ENCODE results near the gene CRHR1. TPM values are rescaled to one million over a fixed set of nuclear protein-coding genes. Genes with fewer than 3 reads are reported as not detected.

Gene CRHR1
- polyA plus RNA-seq, 1 of the 3 experiments (the other 2 are of a cell fraction): 0.13 TPM

DNA sequence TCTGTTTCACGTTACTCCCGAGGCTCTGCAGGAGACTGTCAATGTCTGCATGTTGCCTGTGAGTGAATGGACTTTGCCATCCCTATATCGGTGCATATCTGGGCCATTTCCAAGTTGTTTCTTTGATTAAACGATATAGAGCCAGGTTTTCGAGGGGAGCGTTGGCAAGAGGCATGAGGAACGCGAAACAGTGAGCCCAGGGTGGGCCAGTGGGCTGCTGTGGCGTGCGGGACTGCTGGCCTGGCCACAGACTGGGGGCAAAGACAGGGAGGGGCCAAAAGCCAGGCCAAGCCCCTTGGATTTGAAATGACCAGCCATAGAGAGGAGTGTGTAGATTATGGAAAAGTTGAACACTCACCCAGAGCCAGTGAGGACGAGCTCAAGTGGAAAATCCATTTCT is 3.5 kb downstream of the CRHR1 start:
- TF ChIP-seq GATA2 (CRISPR knock-in tag; IDR thresholded peaks at IDR 0.05): peak; percentile 30; the same call in 1 of the 2 replicates
- TF ChIP-seq, protein P1, sequence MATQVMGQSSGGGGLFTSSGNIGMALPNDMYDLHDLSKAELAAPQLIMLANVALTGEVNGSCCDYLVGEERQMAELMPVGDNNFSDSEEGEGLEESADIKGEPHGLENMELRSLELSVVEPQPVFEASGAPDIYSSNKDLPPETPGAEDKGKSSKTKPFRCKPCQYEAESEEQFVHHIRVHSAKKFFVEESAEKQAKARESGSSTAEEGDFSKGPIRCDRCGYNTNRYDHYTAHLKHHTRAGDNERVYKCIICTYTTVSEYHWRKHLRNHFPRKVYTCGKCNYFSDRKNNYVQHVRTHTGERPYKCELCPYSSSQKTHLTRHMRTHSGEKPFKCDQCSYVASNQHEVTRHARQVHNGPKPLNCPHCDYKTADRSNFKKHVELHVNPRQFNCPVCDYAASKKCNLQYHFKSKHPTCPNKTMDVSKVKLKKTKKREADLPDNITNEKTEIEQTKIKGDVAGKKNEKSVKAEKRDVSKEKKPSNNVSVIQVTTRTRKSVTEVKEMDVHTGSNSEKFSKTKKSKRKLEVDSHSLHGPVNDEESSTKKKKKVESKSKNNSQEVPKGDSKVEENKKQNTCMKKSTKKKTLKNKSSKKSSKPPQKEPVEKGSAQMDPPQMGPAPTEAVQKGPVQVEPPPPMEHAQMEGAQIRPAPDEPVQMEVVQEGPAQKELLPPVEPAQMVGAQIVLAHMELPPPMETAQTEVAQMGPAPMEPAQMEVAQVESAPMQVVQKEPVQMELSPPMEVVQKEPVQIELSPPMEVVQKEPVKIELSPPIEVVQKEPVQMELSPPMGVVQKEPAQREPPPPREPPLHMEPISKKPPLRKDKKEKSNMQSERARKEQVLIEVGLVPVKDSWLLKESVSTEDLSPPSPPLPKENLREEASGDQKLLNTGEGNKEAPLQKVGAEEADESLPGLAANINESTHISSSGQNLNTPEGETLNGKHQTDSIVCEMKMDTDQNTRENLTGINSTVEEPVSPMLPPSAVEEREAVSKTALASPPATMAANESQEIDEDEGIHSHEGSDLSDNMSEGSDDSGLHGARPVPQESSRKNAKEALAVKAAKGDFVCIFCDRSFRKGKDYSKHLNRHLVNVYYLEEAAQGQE (IDR thresholded peaks at IDR 0.05; ENCODE audit: low read depth, low read length): no peak
- Histone ChIP-seq H3K27me3 (ENCODE audit: insufficient read depth) (peaks cover 74% of the 10 kb centered on the region), H3K9me3 (no peaks in the 10 kb centered on the region), H3K4me3 (ENCODE audit: low read depth in 2 of 2, low read length in 1 of 2) (no peak overlapping the region), H3K79me2 (ENCODE audit: insufficient read depth) (no peaks in the 10 kb centered on the region), H3F3A (replicated peaks; ENCODE audit: insufficient read depth) (peaks cover 3% of the 10 kb centered on the region), H4K20me1 (ENCODE audit: insufficient read depth) (peaks cover 3% of the 10 kb centered on the region; the same call in 1 of the 2 replicates), H3K4me2 (no peak overlapping the region), H2AFZ (ENCODE audit: low read depth) (no peak overlapping the region), H3K9ac (no peak overlapping the region), H3K4me1 (ENCODE audit: control insufficient read depth in 1 of 2, insufficient read depth in 2 of 2, low read depth in 1 of 2, low read length in 1 of 2) (peaks cover 4 to 24% of the 10 kb centered on the region in 2 experiments; a peak in 1 of 4 replicates), H3K27ac (ENCODE audit: low read depth in 2 of 2, low read length in 1 of 2) (no peak overlapping the region), H3K36me3 (replicated peaks in 1 of 2; ENCODE audit: control insufficient read depth in 1 of 2, insufficient read depth in 2 of 2, low read length in 1 of 2) (no peaks in the 10 kb centered on the region), H3K9me2 (no peaks in the 10 kb centered on the region)
- DNase-seq: peak; percentile 59
- 46% methylated on average over 11 of the region's 11 CpGs for WGBS (ENCODE audit: low lambda C conversion rate)
- ChIA-PET POLR2A (no interaction called here), CTCF (interaction anchor here (0.7 to 4.3 kb wide), 7 partner anchors 9 to 148 kb away, joined by 3 to 34 read pairs (median 6); no protein-coding TSS in a partner anchor)

DNA sequence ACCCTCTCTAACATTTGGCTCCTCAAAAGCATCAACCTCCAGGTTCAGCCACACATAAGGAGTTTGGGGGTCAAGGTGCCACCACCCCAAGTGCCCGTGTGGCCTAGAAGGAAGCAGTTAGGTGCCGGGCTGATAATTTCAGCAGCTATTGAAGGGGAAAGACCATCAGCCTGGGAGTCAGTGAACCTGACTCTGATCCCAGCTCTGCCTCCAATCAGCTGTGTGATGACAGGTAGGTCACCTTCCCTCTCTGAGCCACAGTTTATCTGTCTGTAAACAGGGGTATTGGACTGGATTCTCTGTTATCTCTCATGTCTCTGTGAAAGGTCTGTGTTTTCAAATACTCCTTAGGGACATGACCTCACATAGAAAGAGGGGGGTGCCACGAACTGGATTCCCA is 3.9 kb downstream of the CRHR1 start:
- POLR2A ChIA-PET: no interaction called here

DNA sequence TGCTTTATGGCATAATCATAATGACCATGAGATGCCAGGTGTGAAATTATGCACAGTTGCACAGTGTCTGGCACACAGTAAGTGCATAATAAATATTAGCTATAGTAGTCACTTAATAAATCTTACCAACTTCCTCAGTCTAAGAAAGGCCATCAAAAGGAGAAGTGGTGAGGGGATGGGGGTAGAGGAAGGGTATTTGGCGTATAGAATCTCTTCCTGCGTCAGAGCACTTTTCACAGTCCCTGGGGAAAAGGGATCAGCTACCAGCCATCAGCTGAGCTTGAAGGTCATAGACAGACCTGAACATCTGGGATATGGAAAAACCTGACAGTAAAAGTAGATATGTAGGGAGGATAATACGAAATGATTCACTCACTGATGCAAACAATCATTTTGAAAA is 5.8 kb downstream of the CRHR1 start:
- no peak for DNase-seq
- peaks cover 56% of the 10 kb centered on the region for H3K27me3 ChIP-seq (ENCODE audit: insufficient read depth)
- H3F3A ChIP-seq (replicated peaks; ENCODE audit: insufficient read depth): no peaks in the 10 kb centered on the region
- no peak overlapping the region for H3K4me2 ChIP-seq
- no peaks in the 10 kb centered on the region for H3K9me3 ChIP-seq
- ChIA-PET POLR2A (no interaction called here), CTCF (interaction anchor here (0.8 to 4.3 kb wide), 4 partner anchors 8 to 42 kb away, joined by 3 to 34 read pairs (median 4); no protein-coding TSS in a partner anchor)
- H3K36me3 ChIP-seq (replicated peaks in 1 of 2; ENCODE audit: control insufficient read depth in 1 of 2, insufficient read depth in 2 of 2, low read length in 1 of 2): no peaks in the 10 kb centered on the region
- 64% methylated on average over 3 of the region's 3 CpGs for WGBS (ENCODE audit: low lambda C conversion rate)
- no peak overlapping the region for H3K27ac ChIP-seq (ENCODE audit: low read depth in 2 of 2, low read length in 1 of 2)
- peaks cover 0 to 12% of the 10 kb centered on the region in 2 experiments; a peak in 1 of 4 replicates for H3K4me1 ChIP-seq (ENCODE audit: control insufficient read depth in 1 of 2, insufficient read depth in 2 of 2, low read depth in 1 of 2, low read length in 1 of 2)
- no peaks in the 10 kb centered on the region for H3K79me2 ChIP-seq (ENCODE audit: insufficient read depth)
- H3K9ac ChIP-seq: no peak overlapping the region
- no peaks in the 10 kb centered on the region for H3K9me2 ChIP-seq
- H2AFZ ChIP-seq (ENCODE audit: low read depth): no peak overlapping the region
- H4K20me1 ChIP-seq (ENCODE audit: insufficient read depth): no peaks in the 10 kb centered on the region
- H3K4me3 ChIP-seq (ENCODE audit: low read depth in 2 of 2, low read length in 1 of 2): no peak overlapping the region
- TF ChIP-seq, protein P2, sequence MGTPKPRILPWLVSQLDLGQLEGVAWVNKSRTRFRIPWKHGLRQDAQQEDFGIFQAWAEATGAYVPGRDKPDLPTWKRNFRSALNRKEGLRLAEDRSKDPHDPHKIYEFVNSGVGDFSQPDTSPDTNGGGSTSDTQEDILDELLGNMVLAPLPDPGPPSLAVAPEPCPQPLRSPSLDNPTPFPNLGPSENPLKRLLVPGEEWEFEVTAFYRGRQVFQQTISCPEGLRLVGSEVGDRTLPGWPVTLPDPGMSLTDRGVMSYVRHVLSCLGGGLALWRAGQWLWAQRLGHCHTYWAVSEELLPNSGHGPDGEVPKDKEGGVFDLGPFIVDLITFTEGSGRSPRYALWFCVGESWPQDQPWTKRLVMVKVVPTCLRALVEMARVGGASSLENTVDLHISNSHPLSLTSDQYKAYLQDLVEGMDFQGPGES (IDR thresholded peaks at IDR 0.05; ENCODE audit: low read depth, low read length): no peak
- TF ChIP-seq, protein P3, sequence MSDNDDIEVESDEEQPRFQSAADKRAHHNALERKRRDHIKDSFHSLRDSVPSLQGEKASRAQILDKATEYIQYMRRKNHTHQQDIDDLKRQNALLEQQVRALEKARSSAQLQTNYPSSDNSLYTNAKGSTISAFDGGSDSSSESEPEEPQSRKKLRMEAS (IDR thresholded peaks at IDR 0.05; ENCODE audit: low read depth): no peak
- TF ChIP-seq, protein P4, sequence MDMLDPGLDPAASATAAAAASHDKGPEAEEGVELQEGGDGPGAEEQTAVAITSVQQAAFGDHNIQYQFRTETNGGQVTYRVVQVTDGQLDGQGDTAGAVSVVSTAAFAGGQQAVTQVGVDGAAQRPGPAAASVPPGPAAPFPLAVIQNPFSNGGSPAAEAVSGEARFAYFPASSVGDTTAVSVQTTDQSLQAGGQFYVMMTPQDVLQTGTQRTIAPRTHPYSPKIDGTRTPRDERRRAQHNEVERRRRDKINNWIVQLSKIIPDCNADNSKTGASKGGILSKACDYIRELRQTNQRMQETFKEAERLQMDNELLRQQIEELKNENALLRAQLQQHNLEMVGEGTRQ (IDR thresholded peaks at IDR 0.05; ENCODE audit: borderline replicate concordance, low read depth, low read length): no peak
- no peak for TF ChIP-seq RAD21 (IDR thresholded peaks at IDR 0.05; ENCODE audit: low read length)
- TF ChIP-seq FOXJ3 (CRISPR knock-in tag; IDR thresholded peaks at IDR 0.05): no peak
- TF ChIP-seq, protein P5, sequence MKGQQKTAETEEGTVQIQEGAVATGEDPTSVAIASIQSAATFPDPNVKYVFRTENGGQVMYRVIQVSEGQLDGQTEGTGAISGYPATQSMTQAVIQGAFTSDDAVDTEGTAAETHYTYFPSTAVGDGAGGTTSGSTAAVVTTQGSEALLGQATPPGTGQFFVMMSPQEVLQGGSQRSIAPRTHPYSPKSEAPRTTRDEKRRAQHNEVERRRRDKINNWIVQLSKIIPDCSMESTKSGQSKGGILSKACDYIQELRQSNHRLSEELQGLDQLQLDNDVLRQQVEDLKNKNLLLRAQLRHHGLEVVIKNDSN (IDR thresholded peaks at IDR 0.05; ENCODE audit: borderline replicate concordance, low read depth): no peak
- TF ChIP-seq ELF1 (IDR thresholded peaks at IDR 0.05): no peak
- no peak for TF ChIP-seq POLR2AphosphoS5 (IDR thresholded peaks at IDR 0.05; ENCODE audit: low read depth, low read length)
- TF ChIP-seq FOSL2 (IDR thresholded peaks at IDR 0.05; ENCODE audit: borderline replicate concordance, low read depth): no peak
- no peak for TF ChIP-seq NFIC (IDR thresholded peaks at IDR 0.05; ENCODE audit: borderline replicate concordance)
- no peak for TF ChIP-seq MEF2A (IDR thresholded peaks at IDR 0.05; ENCODE audit: borderline replicate concordance, low read depth)
- TF ChIP-seq MXI1 (IDR thresholded peaks at IDR 0.05; ENCODE audit: low read depth, low read length): no peak

More for the DNA sequence above, 3.9 kb downstream of the CRHR1 start:
- H3K27me3 ChIP-seq (ENCODE audit: insufficient read depth): peaks cover 71% of the 10 kb centered on the region
- 63% methylated on average over 3 of the region's 3 CpGs for WGBS (ENCODE audit: low lambda C conversion rate)
- no peak for DNase-seq
- no peaks in the 10 kb centered on the region for H3K36me3 ChIP-seq (replicated peaks in 1 of 2; ENCODE audit: control insufficient read depth in 1 of 2, insufficient read depth in 2 of 2, low read length in 1 of 2)
- H3K4me3 ChIP-seq (ENCODE audit: low read depth in 2 of 2, low read length in 1 of 2): no peak overlapping the region
- no peak overlapping the region for H3K9ac ChIP-seq
- no peaks in the 10 kb centered on the region for H3K9me3 ChIP-seq
- no peaks in the 10 kb centered on the region for H4K20me1 ChIP-seq (ENCODE audit: insufficient read depth)
- peaks cover 4 to 24% of the 10 kb centered on the region in 2 experiments; a peak in 1 of 4 replicates for H3K4me1 ChIP-seq (ENCODE audit: control insufficient read depth in 1 of 2, insufficient read depth in 2 of 2, low read depth in 1 of 2, low read length in 1 of 2)
- H3K27ac ChIP-seq (ENCODE audit: low read depth in 2 of 2, low read length in 1 of 2): no peak overlapping the region
- CTCF ChIA-PET: interaction anchor here (0.7 to 4.3 kb wide), 6 partner anchors 13 to 148 kb away, joined by 3 to 34 read pairs (median 7); no protein-coding TSS in a partner anchor
- H3K9me2 ChIP-seq: no peaks in the 10 kb centered on the region
- H3F3A ChIP-seq (replicated peaks; ENCODE audit: insufficient read depth): no peaks in the 10 kb centered on the region
- TF ChIP-seq FOXM1 (IDR thresholded peaks at IDR 0.05; ENCODE audit: low read depth): no peak
- TF ChIP-seq GABPA (IDR thresholded peaks at IDR 0.05; ENCODE audit: low read depth): no peak
- no peak for TF ChIP-seq RCOR1 (IDR thresholded peaks at IDR 0.05; ENCODE audit: low read length)
- no peak overlapping the region for H3K4me2 ChIP-seq
- no peak overlapping the region for H2AFZ ChIP-seq (ENCODE audit: low read depth)
- no peaks in the 10 kb centered on the region for H3K79me2 ChIP-seq (ENCODE audit: insufficient read depth)

Data from SK-N-SH (cell line).